ENCODE data around the gene CMTM7. TPM values are rescaled to one million over a fixed set of nuclear protein-coding genes. Genes with fewer than 3 reads are reported as not detected.
A peak's percentile ranks its signal among the peaks of the same experiment; 100 is the strongest.

CMTM7 gene
- total and polyA plus RNA-seq, 2 of the 8 experiments (the other 6 are each of a cell fraction or from before 2014, with no cell fraction given): 33.3 to 65.8 TPM

DNA sequence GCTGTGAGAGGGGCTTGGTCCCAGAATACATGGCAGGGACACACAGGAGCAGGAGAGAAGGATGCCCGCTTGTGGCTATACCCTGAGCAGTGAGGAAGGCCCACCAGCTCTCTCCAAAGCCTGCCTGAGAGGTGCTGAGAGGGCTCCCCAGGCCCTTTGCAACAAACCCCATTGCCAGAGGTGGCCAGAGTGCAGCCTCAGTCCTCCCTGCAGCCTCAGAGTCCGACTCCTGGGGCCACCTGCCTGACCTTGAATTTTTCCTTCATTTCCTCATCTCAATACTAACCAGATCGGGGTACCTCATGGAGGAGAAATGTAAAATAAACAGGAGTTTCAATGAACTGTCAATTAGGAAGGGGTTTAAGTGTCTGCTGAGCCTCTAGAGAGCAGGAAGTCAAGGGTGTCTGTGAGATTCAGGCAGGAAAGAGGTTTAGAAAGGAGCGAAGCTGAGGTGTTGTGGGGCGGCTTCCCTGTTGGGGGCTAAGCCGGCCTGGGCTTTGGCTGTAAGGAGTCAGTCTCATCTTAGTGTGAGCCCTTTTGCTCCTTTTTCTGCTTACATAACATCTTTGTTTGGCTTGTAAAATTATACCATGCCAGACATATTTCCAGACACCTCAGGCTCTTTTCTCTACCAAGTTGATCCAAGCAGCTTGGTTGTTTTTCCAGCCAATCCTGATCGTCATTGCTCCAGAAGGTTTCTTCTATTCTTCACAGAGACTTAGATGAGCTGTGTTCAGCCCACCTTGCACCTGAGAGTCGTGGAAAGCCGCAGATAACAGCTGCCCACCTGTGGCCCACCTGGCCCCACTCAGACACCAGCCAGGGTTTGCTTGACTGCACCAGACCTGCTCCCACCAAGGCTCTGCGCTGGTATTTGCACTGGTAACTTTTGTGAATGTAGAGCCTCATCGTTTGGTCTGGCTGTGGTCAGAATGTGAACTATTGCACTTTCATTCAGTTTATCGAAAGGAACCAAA is 36.7 kb downstream of the CMTM7 start:
- CTCF ChIA-PET (ENCODE audit: partially characterized antibody): interaction anchor here (0.6 to 3.7 kb wide), 6 partner anchors 10 to 40 kb away, joined by 3 to 11 read pairs (median 4); no protein-coding TSS in a partner anchor
- Histone ChIP-seq H3K14ac (ENCODE audit: insufficient read length) (no peak overlapping the region), H3K27ac (ENCODE audit: low read depth, low read length) (no peak overlapping the region), H2BK12ac (ENCODE audit: low read depth, low read length) (no peak overlapping the region; the same call in 1 of the 2 replicates), H4K5ac (ENCODE audit: insufficient read length, low read depth, low read length) (no peak overlapping the region), H2BK5ac (ENCODE audit: low read depth, low read length) (no peak overlapping the region), H3K79me2 (ENCODE audit: control insufficient read depth in 1 of 2, insufficient read depth in 2 of 2, low read length in 2 of 2) (peaks cover 0 to 8% of the 10 kb centered on the region in 2 experiments; a peak in 1 of 4 replicates), H3K4ac (replicated peaks; ENCODE audit: insufficient read length, low read depth, low read length) (no peak overlapping the region), H2AK5ac (ENCODE audit: low read depth, low read length) (no peak overlapping the region), H3K9me3 (ENCODE audit: insufficient read depth in 2 of 2, low read depth in 1 of 2, low read length in 1 of 2) (no peaks in the 10 kb centered on the region), H3K27me3 (replicated peaks in 1 of 4; ENCODE audit: control insufficient read depth in 3 of 4, extremely low read depth in 1 of 4, insufficient read depth in 3 of 4, low read length in 3 of 4) (no peaks in the 10 kb centered on the region), H3K4me1 (replicated peaks in 1 of 4; ENCODE audit: control insufficient read depth in 3 of 4, insufficient read depth in 4 of 4, low read length in 3 of 4) (0 out of 7 replicates have a peak, but pooled peaks cover 0 to 3% (median 0%) of the 10 kb centered on the region in 4 experiments), H3K23ac (ENCODE audit: insufficient read length) (no peak overlapping the region), H2BK120ac (replicated peaks; ENCODE audit: low read depth, low read length) (no peak overlapping the region), H3K36me3 (ENCODE audit: control insufficient read depth in 2 of 4, insufficient read depth in 4 of 4, low read length in 3 of 4) (no peaks in the 10 kb centered on the region), H2BK20ac (ENCODE audit: low read length) (no peak overlapping the region; the same call in 1 of the 2 replicates), H3K23me2 (ENCODE audit: low read depth, low read length) (no peaks in the 10 kb centered on the region), H3K56ac (replicated peaks; ENCODE audit: insufficient read length, low read depth, low read length) (no peak overlapping the region), H4K20me1 (replicated peaks in 1 of 2; ENCODE audit: control insufficient read depth in 1 of 2, insufficient read depth in 2 of 2, low read length in 2 of 2) (peaks cover 3 to 7% of the 10 kb centered on the region in 2 experiments), H4K8ac (ENCODE audit: extremely low read depth, insufficient read depth, low read length) (no peak overlapping the region), H4K91ac (replicated peaks; ENCODE audit: insufficient read length, low read length) (no peak overlapping the region), H2BK15ac (ENCODE audit: low read length) (no peak overlapping the region), H3K18ac (ENCODE audit: extremely low read depth, low read length) (no peak overlapping the region), H2AFZ (ENCODE audit: low read length) (no peak overlapping the region), H3K4me3 (ENCODE audit: extremely low read depth in 1 of 4, insufficient read depth in 2 of 4, low read depth in 3 of 4, low read length in 4 of 4) (no peak overlapping the region), H3K79me1 (ENCODE audit: low read depth, low read length) (0 out of 2 replicates have a peak, but pooled peaks cover 2% of the 10 kb centered on the region), H3K9ac (replicated peaks in 1 of 4; ENCODE audit: extremely low read depth in 1 of 4, low read depth in 3 of 4, low read length in 3 of 4) (no peak overlapping the region), H3K4me2 (ENCODE audit: insufficient read depth in 1 of 2, low read depth in 2 of 2, low read length in 2 of 2) (no peak overlapping the region)
- peak in 1 of 2 experiments; percentile 43 for DNase-seq (ENCODE audit: low read depth in 1 of 2, low spot score in 2 of 2)
- POLR2A ChIA-PET (ENCODE audit: partially characterized antibody): interaction anchor here (1.3 to 1.5 kb wide), 2 partner anchors 11 to 37 kb away, joined by 3 to 4 read pairs; partner anchors contain the start of gene CMTM7
- FAIRE-seq: no peak
- WGBS, 2 experiments (ENCODE audit: extremely low coverage in 1 of 2, insufficient coverage in 1 of 2, insufficient read length in 1 of 2, insufficient replicate concordance in 2 of 2, low coverage in 1 of 2, low lambda C conversion rate in 2 of 2, missing lambda C conversion rate in 1 of 2): 91% methylated on average over 12 of the region's 12 CpGs; no CpG with 5 or more reads in 1 of the 2 experiments
- TF ChIP-seq SIRT6 (IDR thresholded peaks at IDR 0.05; ENCODE audit: low read length) (no peak), NANOG (IDR thresholded peaks at IDR 0.05; ENCODE audit: insufficient read depth, low read depth, low read length, poor library complexity, severe bottlenecking) (no peak), EP300 (IDR thresholded peaks at IDR 0.05; ENCODE audit: borderline replicate concordance in 1 of 2, low read depth in 2 of 2, low read length in 2 of 2) (no peak), NRF1 (IDR thresholded peaks at IDR 0.05; ENCODE audit: low read depth, low read length) (no peak), MAFK (IDR thresholded peaks at IDR 0.05; ENCODE audit: low read depth, low read length) (no peak), TAF7 (optimal IDR thresholded peaks at IDR 0.05; ENCODE audit: borderline replicate concordance, low read depth, low read length) (no peak), PHF8 (conservative IDR thresholded peaks at IDR 0.05; ENCODE audit: low read depth, low read length) (no peak), TCF12 (IDR thresholded peaks at IDR 0.05; ENCODE audit: low read depth, low read length) (no peak), RXRA (IDR thresholded peaks at IDR 0.05; ENCODE audit: insufficient read depth, low read depth, low read length) (no peak)
- TF ChIP-seq, protein P1, sequence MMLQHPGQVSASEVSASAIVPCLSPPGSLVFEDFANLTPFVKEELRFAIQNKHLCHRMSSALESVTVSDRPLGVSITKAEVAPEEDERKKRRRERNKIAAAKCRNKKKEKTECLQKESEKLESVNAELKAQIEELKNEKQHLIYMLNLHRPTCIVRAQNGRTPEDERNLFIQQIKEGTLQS (IDR thresholded peaks at IDR 0.05; ENCODE audit: insufficient read depth, low read depth, low read length): no peak
